Measurements from ENCODE around the gene SGIP1.

The SGIP1 gene

DNA sequence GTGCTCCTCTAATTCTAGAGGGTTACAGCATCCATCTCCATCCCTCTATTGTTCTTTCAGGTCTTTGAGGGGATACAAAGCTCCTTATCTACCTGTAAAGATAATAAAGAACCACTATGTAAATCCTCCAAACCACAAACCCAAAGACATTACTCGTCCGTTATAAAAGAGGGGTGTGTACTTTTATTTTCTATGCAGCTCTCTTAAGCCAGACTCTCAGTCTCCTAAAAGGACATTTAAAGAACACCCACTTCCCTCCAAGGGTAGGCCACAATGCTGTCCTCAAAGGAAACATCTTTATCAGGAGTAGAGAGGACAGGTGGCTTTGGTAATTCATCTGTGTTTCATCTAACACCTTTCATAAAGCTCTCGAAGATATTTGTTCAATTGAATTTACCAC lies 150.4 kb downstream of the SGIP1 start:
- no peaks in the 10 kb centered on the region for H3K79me2 ChIP-seq (ENCODE audit: control insufficient read depth, insufficient read depth, low read length, poor library complexity)
- H3K9ac ChIP-seq (ENCODE audit: low read length), result no peak overlapping the region
- no peak overlapping the region for H3K4me3 ChIP-seq (ENCODE audit: low read depth, low read length)
- no peaks in the 10 kb centered on the region for H3K4me1 ChIP-seq (ENCODE audit: control insufficient read depth in 1 of 2, insufficient read depth in 2 of 2, low read length in 2 of 2)
- no peak overlapping the region for H2BK5ac ChIP-seq (ENCODE audit: low read depth, low read length, poor library complexity)
- no peak overlapping the region for H2AK5ac ChIP-seq (ENCODE audit: low read length)
- no peak overlapping the region for H2BK12ac ChIP-seq (ENCODE audit: low read length)
- peaks cover 1% of the 10 kb centered on the region for H3K9me3 ChIP-seq (ENCODE audit: insufficient read depth, low read depth, low read length)
- H2AFZ ChIP-seq (ENCODE audit: insufficient read depth, low read length, poor library complexity), result no peak overlapping the region
- WGBS (ENCODE audit: extremely low coverage, insufficient coverage, insufficient read length), result no CpG with 5 or more reads among the region's 3 CpGs
- H3K79me1 ChIP-seq (ENCODE audit: low read length), result no peaks in the 10 kb centered on the region
- no peak overlapping the region for H3K27ac ChIP-seq (ENCODE audit: low read depth, low read length)
- no peak overlapping the region for H3K18ac ChIP-seq (ENCODE audit: low read length)
- H3K14ac ChIP-seq (ENCODE audit: low read length), result no peak overlapping the region
- H4K8ac ChIP-seq (ENCODE audit: low read depth, low read length), result no peak overlapping the region
- H3K4ac ChIP-seq (ENCODE audit: low read depth, low read length), result no peak overlapping the region
- no peak for DNase-seq
- no peaks in the 10 kb centered on the region for H3K27me3 ChIP-seq (ENCODE audit: insufficient read depth, low read length)
- no peaks in the 10 kb centered on the region for H3K36me3 ChIP-seq (ENCODE audit: control insufficient read depth in 1 of 2, insufficient read depth in 2 of 2, low read length in 2 of 2)
- H2BK120ac ChIP-seq (ENCODE audit: insufficient read depth, low read length, poor library complexity), result no peak overlapping the region
- H4K91ac ChIP-seq (ENCODE audit: low read depth, low read length), result no peak overlapping the region
- no peak overlapping the region for H3K23ac ChIP-seq (ENCODE audit: low read length)
- H3K4me2 ChIP-seq (ENCODE audit: low read length), result no peak overlapping the region
- no peak overlapping the region for H4K12ac ChIP-seq (ENCODE audit: low read depth, low read length)

DNA sequence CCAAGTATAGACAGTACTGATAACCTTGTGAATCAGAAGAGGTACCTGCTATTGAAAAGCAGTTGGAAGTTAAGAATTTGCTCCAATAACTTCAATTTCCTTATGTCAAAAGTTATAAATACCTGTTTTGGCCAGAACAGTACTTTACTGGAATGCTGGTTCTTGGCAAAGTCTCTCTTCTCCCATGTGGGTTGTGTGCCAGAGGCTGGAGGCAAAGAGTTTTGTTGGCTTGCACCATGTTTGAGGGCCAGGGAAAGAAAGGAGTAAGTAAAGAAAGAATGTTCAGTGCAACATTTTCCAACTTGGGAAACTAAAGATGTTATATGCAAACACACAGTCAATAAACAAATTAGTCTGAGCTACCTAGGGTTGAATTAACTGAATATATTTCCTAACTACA lies 151.3 kb downstream of the SGIP1 start:
- Histone ChIP-seq H3K4ac (ENCODE audit: low read depth, low read length) (no peak overlapping the region), H3K18ac (ENCODE audit: low read length) (no peak overlapping the region), H4K91ac (ENCODE audit: low read depth, low read length) (no peak overlapping the region), H3K79me1 (ENCODE audit: low read length) (no peaks in the 10 kb centered on the region), H3K79me2 (ENCODE audit: control insufficient read depth, insufficient read depth, low read length, poor library complexity) (no peaks in the 10 kb centered on the region), H3K23ac (ENCODE audit: low read length) (no peak overlapping the region), H3K9me3 (ENCODE audit: insufficient read depth, low read depth, low read length) (peaks cover 1% of the 10 kb centered on the region), H3K4me1 (ENCODE audit: control insufficient read depth in 1 of 2, insufficient read depth in 2 of 2, low read length in 2 of 2) (no peaks in the 10 kb centered on the region), H3K36me3 (ENCODE audit: control insufficient read depth in 1 of 2, insufficient read depth in 2 of 2, low read length in 2 of 2) (no peaks in the 10 kb centered on the region), H3K4me2 (ENCODE audit: low read length) (no peak overlapping the region), H3K14ac (ENCODE audit: low read length) (no peak overlapping the region), H3K9ac (ENCODE audit: low read length) (no peak overlapping the region), H3K27ac (ENCODE audit: low read depth, low read length) (no peak overlapping the region), H2BK5ac (ENCODE audit: low read depth, low read length, poor library complexity) (no peak overlapping the region), H2BK12ac (ENCODE audit: low read length) (no peak overlapping the region), H3K4me3 (ENCODE audit: low read depth, low read length) (no peak overlapping the region), H3K27me3 (ENCODE audit: insufficient read depth, low read length) (no peaks in the 10 kb centered on the region), H2AK5ac (ENCODE audit: low read length) (no peak overlapping the region), H4K12ac (ENCODE audit: low read depth, low read length) (no peak overlapping the region), H4K8ac (ENCODE audit: low read depth, low read length) (no peak overlapping the region), H2BK120ac (ENCODE audit: insufficient read depth, low read length, poor library complexity) (no peak overlapping the region), H2AFZ (ENCODE audit: insufficient read depth, low read length, poor library complexity) (no peak overlapping the region)
- no peak for DNase-seq

DNA sequence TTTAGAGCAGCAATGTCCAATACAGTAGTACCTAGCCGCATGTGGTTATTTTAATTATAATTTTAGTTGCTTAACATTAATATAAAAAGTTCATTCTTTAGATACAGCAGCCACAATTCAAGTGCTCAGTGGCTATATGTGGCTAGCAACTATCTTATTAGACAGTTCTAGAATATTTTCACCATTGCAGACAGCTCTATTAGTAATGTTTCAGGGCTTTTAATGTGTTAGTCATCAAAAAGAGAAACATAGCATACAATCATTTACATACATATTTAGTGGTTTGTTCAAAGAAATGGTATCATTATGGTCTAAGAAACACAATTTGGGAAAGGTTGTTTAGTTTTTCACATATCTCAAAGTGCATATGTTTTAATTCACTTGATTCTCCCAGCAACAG lies 151.7 kb downstream of the SGIP1 start:
- Histone ChIP-seq H3K4ac (ENCODE audit: low read depth, low read length) (no peak overlapping the region), H2BK120ac (ENCODE audit: insufficient read depth, low read length, poor library complexity) (no peak overlapping the region), H3K9me3 (ENCODE audit: insufficient read depth, low read depth, low read length) (peaks cover 1% of the 10 kb centered on the region), H4K12ac (ENCODE audit: low read depth, low read length) (no peak overlapping the region), H3K27ac (ENCODE audit: low read depth, low read length) (no peak overlapping the region), H2AFZ (ENCODE audit: insufficient read depth, low read length, poor library complexity) (no peak overlapping the region), H2AK5ac (ENCODE audit: low read length) (no peak overlapping the region), H3K79me2 (ENCODE audit: control insufficient read depth, insufficient read depth, low read length, poor library complexity) (no peaks in the 10 kb centered on the region), H3K79me1 (ENCODE audit: low read length) (no peaks in the 10 kb centered on the region), H3K9ac (ENCODE audit: low read length) (no peak overlapping the region), H3K4me1 (ENCODE audit: control insufficient read depth in 1 of 2, insufficient read depth in 2 of 2, low read length in 2 of 2) (no peaks in the 10 kb centered on the region), H3K27me3 (ENCODE audit: insufficient read depth, low read length) (no peaks in the 10 kb centered on the region), H3K18ac (ENCODE audit: low read length) (no peak overlapping the region), H4K8ac (ENCODE audit: low read depth, low read length) (no peak overlapping the region), H4K91ac (ENCODE audit: low read depth, low read length) (no peak overlapping the region), H3K36me3 (ENCODE audit: control insufficient read depth in 1 of 2, insufficient read depth in 2 of 2, low read length in 2 of 2) (no peaks in the 10 kb centered on the region), H3K14ac (ENCODE audit: low read length) (no peak overlapping the region), H3K23ac (ENCODE audit: low read length) (no peak overlapping the region), H3K4me2 (ENCODE audit: low read length) (no peak overlapping the region), H3K4me3 (ENCODE audit: low read depth, low read length) (no peak overlapping the region), H2BK12ac (ENCODE audit: low read length) (no peak overlapping the region), H2BK5ac (ENCODE audit: low read depth, low read length, poor library complexity) (no peak overlapping the region)
- peak in 1 of 2 donors; percentile 19 for DNase-seq
- WGBS (ENCODE audit: extremely low coverage, insufficient coverage, insufficient read length), result no CpG with 5 or more reads among the region's 1 CpG

- peak; percentile 56 to 87 for DNase-seq
- Histone ChIP-seq H3K14ac (ENCODE audit: low read length) (no peak overlapping the region), H3K27ac (ENCODE audit: low read depth, low read length) (no peak overlapping the region), H3K23ac (ENCODE audit: low read length) (no peak overlapping the region), H3K4me3 (ENCODE audit: low read depth, low read length) (no peak overlapping the region), H2BK12ac (ENCODE audit: low read length) (no peak overlapping the region), H2AFZ (ENCODE audit: insufficient read depth, low read length, poor library complexity) (no peak overlapping the region), H4K8ac (ENCODE audit: low read depth, low read length) (no peak overlapping the region), H3K4me1 (ENCODE audit: control insufficient read depth in 1 of 2, insufficient read depth in 2 of 2, low read length in 2 of 2) (no peaks in the 10 kb centered on the region), H2BK5ac (ENCODE audit: low read depth, low read length, poor library complexity) (no peak overlapping the region), H2AK5ac (ENCODE audit: low read length) (no peak overlapping the region), H3K36me3 (ENCODE audit: control insufficient read depth in 1 of 2, insufficient read depth in 2 of 2, low read length in 2 of 2) (no peaks in the 10 kb centered on the region), H4K12ac (ENCODE audit: low read depth, low read length) (no peak overlapping the region), H3K4me2 (ENCODE audit: low read length) (no peak overlapping the region), H3K79me2 (ENCODE audit: control insufficient read depth, insufficient read depth, low read length, poor library complexity) (no peaks in the 10 kb centered on the region), H3K27me3 (ENCODE audit: insufficient read depth, low read length) (no peaks in the 10 kb centered on the region), H2BK120ac (ENCODE audit: insufficient read depth, low read length, poor library complexity) (no peak overlapping the region), H3K9me3 (ENCODE audit: insufficient read depth, low read depth, low read length) (peaks cover 1% of the 10 kb centered on the region), H4K91ac (ENCODE audit: low read depth, low read length) (no peak overlapping the region), H3K79me1 (ENCODE audit: low read length) (no peaks in the 10 kb centered on the region), H3K9ac (ENCODE audit: low read length) (no peak overlapping the region), H3K4ac (ENCODE audit: low read depth, low read length) (no peak overlapping the region), H3K18ac (ENCODE audit: low read length) (no peak overlapping the region)
- no CpG with 5 or more reads among the region's 3 CpGs for WGBS (ENCODE audit: extremely low coverage, insufficient coverage, insufficient read length)
Measured at GRCh38 chr1:66686406-66686805, 152.5 kb downstream of the SGIP1 start.

All from trophoblast cell (in vitro differentiated cells and primary cell).